ENCODE data around the gene ARID3C.

Gene ARID3C, protein sequence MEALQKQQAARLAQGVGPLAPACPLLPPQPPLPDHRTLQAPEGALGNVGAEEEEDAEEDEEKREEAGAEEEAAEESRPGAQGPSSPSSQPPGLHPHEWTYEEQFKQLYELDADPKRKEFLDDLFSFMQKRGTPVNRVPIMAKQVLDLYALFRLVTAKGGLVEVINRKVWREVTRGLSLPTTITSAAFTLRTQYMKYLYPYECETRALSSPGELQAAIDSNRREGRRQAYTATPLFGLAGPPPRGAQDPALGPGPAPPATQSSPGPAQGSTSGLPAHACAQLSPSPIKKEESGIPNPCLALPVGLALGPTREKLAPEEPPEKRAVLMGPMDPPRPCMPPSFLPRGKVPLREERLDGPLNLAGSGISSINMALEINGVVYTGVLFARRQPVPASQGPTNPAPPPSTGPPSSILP

DNA sequence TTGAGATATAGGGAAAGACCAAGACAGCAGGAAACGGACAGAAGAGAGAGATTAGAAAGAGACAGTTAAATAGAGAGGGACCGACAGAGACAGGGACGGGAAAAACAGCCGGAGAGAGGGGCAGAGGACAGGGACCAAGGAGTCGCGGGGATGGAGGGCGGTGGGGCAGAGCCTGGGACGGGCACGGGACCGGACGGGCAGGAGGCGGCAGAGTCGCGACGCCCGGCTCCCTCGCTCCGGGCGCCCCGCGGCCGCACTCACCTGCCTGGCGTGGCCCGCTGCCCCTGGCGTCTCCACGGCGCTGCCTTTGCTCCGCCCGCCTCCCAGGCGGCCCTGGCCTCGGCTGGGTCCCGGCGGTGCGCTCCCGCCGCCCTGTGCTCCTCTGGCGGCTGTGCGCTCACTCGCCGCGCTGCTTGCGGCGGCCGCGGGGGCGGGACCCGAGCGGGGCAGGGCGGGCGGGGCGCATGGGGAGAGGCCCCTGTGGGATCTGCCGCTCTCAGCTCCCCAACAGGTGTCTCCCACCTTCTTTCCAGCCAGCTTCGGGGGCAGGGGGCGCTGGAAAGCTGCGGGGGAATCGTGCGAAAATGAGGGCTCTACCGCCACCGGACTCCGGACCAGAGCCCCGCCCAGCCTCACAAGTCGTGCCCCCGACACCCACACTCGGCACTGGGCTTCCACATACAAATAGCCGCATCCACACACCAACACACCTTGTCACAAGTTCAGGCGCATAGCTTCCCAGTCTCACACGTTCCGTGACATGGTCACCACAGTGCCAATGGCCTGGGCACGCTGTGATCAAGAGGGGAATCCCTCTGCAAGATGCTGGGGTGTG, at the start of gene ARID3C:
TSS of gene ARID3C (minus strand) at position 411 of the 835 bp plus-strand sequence. CDS start 1,052 bp downstream, outside the sequence.
- peak within 1 kb of the TSS; percentile 29 for H3K4me3 ChIP-seq (ENCODE audit: low read depth, low read length)

DNA sequence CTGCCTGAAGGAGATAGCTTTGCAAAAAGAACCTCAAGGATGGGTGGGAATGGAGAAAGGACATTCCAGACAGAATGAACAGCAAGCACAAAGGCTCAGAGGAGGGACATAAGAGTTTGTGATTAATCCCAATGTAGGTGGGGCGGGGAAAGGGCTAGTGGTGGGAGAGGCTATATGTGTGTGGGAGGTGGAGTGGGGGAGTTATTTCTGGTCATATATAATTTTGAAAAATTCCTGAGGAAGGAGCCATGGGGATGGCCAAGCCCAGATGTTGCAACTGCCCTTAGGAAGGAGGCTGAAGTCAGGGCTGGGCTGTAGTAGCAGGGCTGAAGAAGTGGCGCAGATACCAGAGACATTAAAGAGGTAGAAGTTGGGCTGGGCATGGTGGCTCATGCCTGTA, 47.0 kb upstream of the ARID3C start:
- H3K4me3 ChIP-seq (ENCODE audit: low read depth, low read length): no peak overlapping the region

- no peak overlapping the region for H3K4me3 ChIP-seq (ENCODE audit: low read depth, low read length)
Measured at GRCh38 chr9:34675048-34675714, 46.3 kb upstream of the ARID3C start.

DNA sequence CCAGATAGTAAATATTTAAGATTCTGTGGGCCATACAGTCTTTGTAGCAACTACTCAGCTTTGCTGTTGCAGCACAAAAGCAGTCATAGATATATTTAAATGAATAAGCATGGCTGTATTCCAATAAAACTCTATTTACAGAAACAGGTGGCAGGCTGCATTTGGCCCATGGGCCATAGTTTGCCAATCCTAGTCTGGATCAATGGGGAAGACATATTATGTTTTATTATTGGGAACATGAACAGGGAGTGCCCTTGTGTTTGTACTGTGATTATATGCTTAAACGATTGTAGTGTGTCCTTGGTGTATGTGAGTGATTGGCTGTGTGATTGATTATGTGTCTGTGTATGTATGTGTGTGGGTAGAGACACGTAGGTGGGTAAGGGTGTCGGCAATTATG, 45.6 kb upstream of the ARID3C start:
- no peak overlapping the region for H3K4me3 ChIP-seq (ENCODE audit: low read depth, low read length)

GRCh38 chr9:34671307-34671706, 42.4 kb upstream of the ARID3C start:
- H3K4me3 ChIP-seq (ENCODE audit: low read depth, low read length): no peak overlapping the region

DNA sequence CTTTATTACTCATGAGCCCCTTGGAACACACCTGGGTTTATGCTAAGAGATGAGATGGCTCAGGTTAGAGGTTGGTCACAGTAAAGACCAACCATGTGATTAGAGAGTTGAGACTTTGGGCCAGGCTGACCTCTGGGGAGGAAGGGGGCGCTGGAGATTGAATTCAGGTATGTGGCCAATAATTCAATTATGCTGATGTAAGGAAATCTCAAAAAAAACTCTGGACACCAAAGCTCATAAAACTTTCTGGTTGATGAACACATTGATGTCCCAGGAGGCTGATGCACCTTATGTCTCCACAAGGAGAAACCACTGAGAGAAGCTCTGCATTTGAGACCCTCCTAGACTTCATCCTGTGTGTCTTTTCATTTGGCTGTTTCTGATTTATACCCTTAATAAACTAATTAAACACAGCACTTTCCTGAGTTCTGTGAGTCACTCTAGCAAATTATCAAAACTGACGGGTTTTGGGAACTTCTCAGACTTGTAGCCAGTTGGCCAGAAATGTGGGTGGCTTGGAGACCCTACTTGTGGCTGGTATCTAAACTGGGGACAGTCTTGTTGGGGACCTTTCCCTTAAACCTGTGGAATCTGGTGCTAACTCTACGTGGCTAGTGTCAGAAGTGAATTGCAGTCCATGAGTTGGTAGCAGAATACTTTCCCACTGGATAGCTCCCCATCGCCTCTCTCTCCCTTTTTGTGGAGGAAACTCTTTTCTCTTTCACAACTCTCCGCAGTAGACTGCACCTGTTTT, 41.1 kb upstream of the ARID3C start:
- no peak overlapping the region for H3K4me3 ChIP-seq (ENCODE audit: low read depth, low read length)

GRCh38 chr9:34665381-34666250, 36.8 kb upstream of the ARID3C start:
- H3K4me3 ChIP-seq (ENCODE audit: low read depth, low read length): peak overlapping the region; percentile 76

GRCh38 chr9:34665067-34665380, 36.2 kb upstream of the ARID3C start:
- peak overlapping the region; percentile 58 for H3K4me3 ChIP-seq (ENCODE audit: low read depth, low read length)

DNA sequence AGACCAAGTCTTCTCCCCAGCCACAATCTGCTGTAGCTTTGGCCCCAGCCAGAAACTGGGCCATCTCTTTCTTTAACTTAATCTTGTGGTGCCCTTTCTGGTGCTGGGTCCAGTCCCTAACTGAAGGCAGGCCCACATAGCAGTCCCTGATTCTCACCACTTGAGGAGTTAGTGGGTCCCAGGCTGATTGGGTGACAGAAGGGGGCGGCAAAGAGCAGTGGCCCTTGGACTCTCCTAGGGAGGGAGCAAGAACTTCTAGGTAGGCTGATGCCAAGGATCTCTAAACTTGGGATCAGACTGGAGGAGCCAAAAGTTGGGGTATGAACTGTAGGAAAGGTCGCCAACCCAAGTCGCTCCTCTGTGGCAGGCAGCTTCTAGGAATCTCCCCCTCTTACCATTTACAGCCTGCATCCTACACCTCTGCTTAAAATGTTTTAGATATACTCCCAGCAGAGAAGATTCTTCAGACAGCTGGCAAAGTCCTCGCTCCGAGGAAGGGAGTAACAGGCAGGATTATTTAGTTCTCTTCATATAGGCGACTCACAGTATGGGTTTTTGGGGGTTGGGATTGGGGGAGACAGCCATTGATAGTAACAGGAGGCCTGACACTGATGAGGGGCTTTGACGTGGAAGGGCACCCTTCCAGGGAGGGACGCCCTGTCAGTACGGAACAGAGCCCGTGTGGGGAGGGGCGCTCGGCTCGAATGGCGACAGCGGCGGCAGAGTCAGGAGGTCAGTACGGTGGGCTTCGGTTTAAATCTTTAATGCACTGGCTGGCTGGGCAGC, 35.6 kb upstream of the ARID3C start:
- H3K4me3 ChIP-seq (ENCODE audit: low read depth, low read length): peak overlapping the region; percentile 58

DNA sequence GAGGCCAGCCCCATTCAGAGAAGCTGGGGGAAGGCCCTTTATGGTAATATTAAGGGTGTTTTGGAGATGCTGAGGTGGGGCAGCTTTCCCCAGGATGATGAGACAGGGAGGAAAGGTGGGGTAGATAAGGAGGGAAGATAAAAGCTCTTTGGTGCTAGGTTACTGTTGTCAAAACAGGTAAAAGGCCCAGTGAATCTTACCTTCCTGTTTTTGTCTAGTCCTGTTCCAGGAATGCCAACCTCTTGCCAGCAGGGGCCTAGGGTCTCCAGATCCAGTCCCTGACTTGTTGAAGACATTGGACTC, 34.4 kb upstream of the ARID3C start:
- no peak overlapping the region for H3K4me3 ChIP-seq (ENCODE audit: low read depth, low read length)

GRCh38 chr9:34662526-34663302, 33.8 kb upstream of the ARID3C start, which contains the start of gene CCL27:
Gene CCL27 (minus strand): TSS chr9:34662657. CDS start chr9:34662633, 24 bp downstream.
- H3K4me3 ChIP-seq (ENCODE audit: low read depth, low read length): no peak within 1 kb of the TSS

- no peak overlapping the region for H3K4me3 ChIP-seq (ENCODE audit: low read depth, low read length)
Measured at GRCh38 chr9:34659592-34660253, 30.9 kb upstream of the ARID3C start.

GRCh38 chr9:34658461-34658860, 29.6 kb upstream of the ARID3C start:
- no peak overlapping the region for H3K4me3 ChIP-seq (ENCODE audit: low read depth, low read length)

DNA sequence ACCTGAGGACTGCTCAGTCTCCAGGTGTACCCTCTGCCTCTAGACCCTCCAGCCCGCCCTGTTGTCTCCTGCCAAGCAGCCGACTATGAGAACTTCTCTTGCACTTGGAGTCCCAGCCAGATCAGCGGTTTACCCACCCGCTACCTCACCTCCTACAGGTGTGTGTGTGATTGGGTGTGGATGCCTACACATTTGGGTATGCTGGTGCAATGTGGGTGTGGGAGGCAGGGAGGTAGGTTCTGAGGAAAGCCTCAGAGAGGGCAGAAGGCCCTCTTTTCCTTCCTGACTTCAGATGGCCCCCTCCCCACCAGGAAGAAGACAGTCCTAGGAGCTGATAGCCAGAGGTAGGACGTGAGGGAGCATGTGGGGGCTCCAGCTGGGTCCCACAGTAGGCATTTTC, 28.1 kb upstream of the ARID3C start:
- H3K4me3 ChIP-seq (ENCODE audit: low read depth, low read length): no peak overlapping the region

GRCh38 chr9:34655394-34655793, 26.5 kb upstream of the ARID3C start:
- H3K4me3 ChIP-seq (ENCODE audit: low read depth, low read length): no peak overlapping the region

DNA sequence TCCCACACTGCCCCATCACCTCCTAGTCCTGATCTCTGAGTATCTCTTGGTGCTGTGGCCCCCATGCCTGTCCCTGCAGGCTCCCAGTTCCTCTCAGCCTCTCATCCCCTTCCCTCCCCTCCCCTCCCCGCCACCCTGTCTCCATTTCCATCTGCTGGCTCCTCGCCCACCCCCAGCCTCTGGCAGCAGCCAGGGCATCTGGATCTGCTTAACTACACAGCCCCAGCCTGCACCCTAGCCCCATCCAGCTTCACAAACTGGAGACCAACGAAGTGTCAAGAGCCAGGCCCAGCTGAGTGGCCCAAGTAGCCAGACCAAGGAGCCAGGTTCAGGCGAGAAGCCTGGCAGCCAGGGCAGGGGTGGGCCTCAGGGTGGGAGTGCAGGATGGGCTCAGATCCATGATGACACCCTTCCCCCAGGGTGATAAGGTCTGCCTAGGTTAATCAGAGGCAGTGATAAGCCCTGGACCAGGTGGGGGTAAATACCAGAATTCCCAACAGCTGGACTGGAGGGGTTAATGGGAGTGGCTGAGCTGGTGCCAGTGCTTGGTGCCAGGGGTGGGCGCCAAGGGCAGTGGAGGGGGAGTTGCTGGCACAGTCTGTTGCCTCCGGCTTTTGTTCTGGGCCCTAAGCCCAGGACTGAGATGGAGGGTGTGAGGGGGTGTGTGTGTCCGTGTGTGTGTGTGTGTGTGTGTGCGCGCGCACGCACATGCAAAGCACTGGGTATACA, 25.6 kb upstream of the ARID3C start:
- H3K4me3 ChIP-seq (ENCODE audit: low read depth, low read length): no peak overlapping the region

Data from iPS-11a (cell line).